Keratinocyte (primary cell): ENCODE measurements around the gene DSTN. TPM values are rescaled to one million over a fixed set of nuclear protein-coding genes. Genes with fewer than 3 reads are reported as not detected.

Source experiments
- DNase-seq: peaks from one replicate; pipeline ENCODE4 v3.0.0-alpha.2; 2011; ENCODE audit warnings: low read depth, missing footprints, low spot score
- FAIRE-seq: peaks from 2 replicates; lab custom pipeline; 2011; peaks lifted over from hg19 to GRCh38; lab: Jason Lieb, UNC
- H2AFZ ChIP-seq: 2 replicates; pipeline ENCODE4 v1.6.0; 2012; ENCODE audit warnings: low read length, control low read depth, inconsistent platforms; ENCODE audit not compliant: control insufficient read depth
- H3K27ac ChIP-seq: 2 replicates; pipeline ENCODE4 v1.5.1; 2011; ENCODE audit warnings: low read length; ENCODE audit not compliant: control insufficient read depth, insufficient read depth
- H3K27me3 ChIP-seq: 3 replicates; pipeline ENCODE4 v1.6.0; 2011; ENCODE audit warnings: low read length; ENCODE audit not compliant: control insufficient read depth, insufficient read depth; ENCODE audit errors: extremely low read depth
- H3K36me3 ChIP-seq, 2 experiments: 2 replicates in 1 of 2; 3 replicates in 1 of 2; pipeline ENCODE4 v1.5.1; 2011; ENCODE audit warnings: low read length in 2 of 2, mild to moderate bottlenecking in 1 of 2; ENCODE audit not compliant: control insufficient read depth in 2 of 2, insufficient read depth in 2 of 2; ENCODE audit errors: extremely low read depth in 1 of 2
- H3K4me1 ChIP-seq: 3 replicates; pipeline ENCODE4 v1.5.1; 2011; ENCODE audit warnings: low read length; ENCODE audit not compliant: control insufficient read depth, insufficient read depth; ENCODE audit errors: extremely low read depth
- H3K4me2 ChIP-seq: 3 replicates; pipeline ENCODE4 v1.6.0; 2011; ENCODE audit warnings: low read depth, low read length; ENCODE audit not compliant: control insufficient read depth, insufficient read depth; ENCODE audit errors: extremely low read depth
- H3K4me3 ChIP-seq, 3 experiments: fragments of 200-600 bp in 1 of 3; sonication (generic) in 1 of 3; 2 replicates in 2 of 3; 3 replicates in 1 of 3; pipeline ENCODE4 v1.5.1; 2011 to 2016; ENCODE audit warnings: low read length in 3 of 3, mild to moderate bottlenecking in 3 of 3, control low read depth in 2 of 3, inconsistent platforms in 1 of 3, low read depth in 1 of 3, mixed read lengths in 1 of 3, mixed run types in 1 of 3, moderate library complexity in 1 of 3; ENCODE audit not compliant: control insufficient read depth in 2 of 3, insufficient read depth in 2 of 3; ENCODE audit errors: extremely low read depth in 1 of 3
- H3K79me2 ChIP-seq: 2 replicates; pipeline ENCODE4 v1.6.0; 2012; ENCODE audit warnings: low read length; ENCODE audit not compliant: control insufficient read depth, insufficient read depth
- H3K9ac ChIP-seq: 3 replicates; pipeline ENCODE4 v1.6.0; 2011; ENCODE audit warnings: low read length; ENCODE audit not compliant: control insufficient read depth, insufficient read depth; ENCODE audit errors: extremely low read depth
- H3K9me1 ChIP-seq: 3 replicates; pipeline ENCODE4 v1.6.0; 2011; ENCODE audit warnings: low read length; ENCODE audit not compliant: control insufficient read depth, insufficient read depth; ENCODE audit errors: extremely low read depth
- H3K9me3 ChIP-seq: 2 replicates; pipeline ENCODE4 v1.5.1; 2012; ENCODE audit warnings: low read depth, low read length; ENCODE audit not compliant: control insufficient read depth
- H4K20me1 ChIP-seq: 3 replicates; pipeline ENCODE4 v1.6.0; 2011; ENCODE audit warnings: low read length; ENCODE audit not compliant: control insufficient read depth, insufficient read depth; ENCODE audit errors: extremely low read depth
- EZH2 ChIP-seq: IDR thresholded peaks from one replicate; pipeline ENCODE4 v1.6.1; 2012; ENCODE audit warnings: inconsistent platforms, mild to moderate bottlenecking, low read length, moderate library complexity
- dilution Hi-C: fragments of 300-500 bp; cut with MboI; formaldehyde crosslinking; loops from one replicate; pipeline ENCODE4 v1.7.0; 2020; ENCODE audit warnings: low sequenced_read_pairs; ENCODE audit not compliant: extremely low pct_ligation_motif_present
- polyA plus RNA-seq, 5 experiments: library from polyadenylated mRNA; depleted of rRNA in 3 of 5; stranded (reverse) in 3 of 5; stranded (forward) in 1 of 5; unstranded in 1 of 5; fragments of >200 nt; gene quantifications; 1 replicate in 1 of 5; 2 replicates in 3 of 5; 3 replicates in 1 of 5; pipeline versions ENCODE4 v1.2.1 to v1.2.3, GENCODE V29; 2011 to 2012; ENCODE audit warnings: missing spikeins in 2 of 5, low read depth in 1 of 5, low replicate concordance in 1 of 5
- TF ChIP-seq, protein P1 (sequence below), 3 experiments: IDR thresholded peaks in 1 of 3; conservative IDR thresholded peaks in 1 of 3; optimal IDR thresholded peaks in 1 of 3; 2 replicates in 2 of 3; 3 replicates in 1 of 3; pipeline versions ENCODE3 to v1.5.1; 2011; ENCODE audit warnings: low read length in 3 of 3, mild to moderate bottlenecking in 3 of 3, moderate library complexity in 2 of 3, control low read depth in 1 of 3, inconsistent platforms in 1 of 3; ENCODE audit not compliant: insufficient read depth in 2 of 3; ENCODE audit errors: extremely low read depth in 1 of 3

The DSTN gene
- polyA plus RNA-seq, 1 donor (not counting 4 experiments of a cell fraction or from before 2014, with no cell fraction given): 288 TPM

DNA sequence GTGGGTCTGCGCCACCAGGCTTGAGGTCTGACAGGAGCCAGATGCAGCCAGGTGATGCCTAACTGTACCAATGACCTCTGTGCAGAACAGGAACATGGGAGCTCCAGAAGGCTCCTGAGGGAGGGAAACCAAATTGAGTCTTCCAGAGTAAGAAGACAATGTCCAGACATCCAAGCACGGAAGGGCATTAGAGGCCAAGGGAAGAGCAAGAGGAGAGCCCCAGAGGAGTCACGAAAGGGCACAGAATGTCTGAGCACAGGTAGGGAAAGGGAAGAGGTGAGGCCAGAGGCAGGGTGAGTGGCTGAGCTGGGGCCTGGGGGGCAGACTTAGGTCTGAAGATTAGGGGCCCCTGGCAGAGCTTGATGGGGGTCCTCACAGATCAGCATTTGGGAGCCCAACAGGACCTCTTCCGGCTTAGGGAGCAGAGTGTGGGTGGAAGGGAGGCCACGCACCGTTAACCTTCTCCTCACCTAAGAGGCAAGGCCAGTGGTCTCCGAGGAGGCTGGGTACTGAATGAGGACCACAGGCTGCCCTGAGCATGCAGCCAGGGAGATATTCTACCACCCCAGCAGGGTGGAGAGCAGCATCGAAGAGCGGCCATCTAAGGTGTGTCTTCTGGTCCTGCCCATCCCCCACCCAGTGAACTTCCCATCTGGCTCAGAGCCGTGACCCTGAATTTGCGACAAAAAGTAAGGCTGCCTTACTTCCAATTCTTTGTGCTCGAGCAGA is 70.4 kb downstream of the DSTN start:
- DNase-seq (no peak), FAIRE-seq (no peak)
- H3K9ac ChIP-seq: no peak overlapping the region
- no peaks in the 10 kb centered on the region for H3K4me1 ChIP-seq
- TF ChIP-seq EZH2: no peak
- TF ChIP-seq, protein P1, sequence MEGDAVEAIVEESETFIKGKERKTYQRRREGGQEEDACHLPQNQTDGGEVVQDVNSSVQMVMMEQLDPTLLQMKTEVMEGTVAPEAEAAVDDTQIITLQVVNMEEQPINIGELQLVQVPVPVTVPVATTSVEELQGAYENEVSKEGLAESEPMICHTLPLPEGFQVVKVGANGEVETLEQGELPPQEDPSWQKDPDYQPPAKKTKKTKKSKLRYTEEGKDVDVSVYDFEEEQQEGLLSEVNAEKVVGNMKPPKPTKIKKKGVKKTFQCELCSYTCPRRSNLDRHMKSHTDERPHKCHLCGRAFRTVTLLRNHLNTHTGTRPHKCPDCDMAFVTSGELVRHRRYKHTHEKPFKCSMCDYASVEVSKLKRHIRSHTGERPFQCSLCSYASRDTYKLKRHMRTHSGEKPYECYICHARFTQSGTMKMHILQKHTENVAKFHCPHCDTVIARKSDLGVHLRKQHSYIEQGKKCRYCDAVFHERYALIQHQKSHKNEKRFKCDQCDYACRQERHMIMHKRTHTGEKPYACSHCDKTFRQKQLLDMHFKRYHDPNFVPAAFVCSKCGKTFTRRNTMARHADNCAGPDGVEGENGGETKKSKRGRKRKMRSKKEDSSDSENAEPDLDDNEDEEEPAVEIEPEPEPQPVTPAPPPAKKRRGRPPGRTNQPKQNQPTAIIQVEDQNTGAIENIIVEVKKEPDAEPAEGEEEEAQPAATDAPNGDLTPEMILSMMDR (optimal IDR thresholded peaks at IDR 0.05 in 1 of 3, IDR thresholded peaks at IDR 0.05 in 1 of 3, conservative IDR thresholded peaks at IDR 0.05 in 1 of 3; ENCODE audit: extremely low read depth in 1 of 3, insufficient read depth in 2 of 3, low read length in 3 of 3): no peak
- peaks cover 49 to 58% of the 10 kb centered on the region in 2 experiments for H3K36me3 ChIP-seq
- no peak overlapping the region for H3K4me2 ChIP-seq
- no peak overlapping the region for H3K4me3 ChIP-seq
- no peaks in the 10 kb centered on the region for H3K27me3 ChIP-seq
- peaks cover 2% of the 10 kb centered on the region for H3K9me1 ChIP-seq
- H3K9me3 ChIP-seq: no peaks in the 10 kb centered on the region
- peaks cover 6% of the 10 kb centered on the region for H4K20me1 ChIP-seq
- peaks cover 31% of the 10 kb centered on the region for H3K79me2 ChIP-seq
- dilution Hi-C loops: no loop called here
- no peak overlapping the region for H2AFZ ChIP-seq
- H3K27ac ChIP-seq: no peak overlapping the region

DNA sequence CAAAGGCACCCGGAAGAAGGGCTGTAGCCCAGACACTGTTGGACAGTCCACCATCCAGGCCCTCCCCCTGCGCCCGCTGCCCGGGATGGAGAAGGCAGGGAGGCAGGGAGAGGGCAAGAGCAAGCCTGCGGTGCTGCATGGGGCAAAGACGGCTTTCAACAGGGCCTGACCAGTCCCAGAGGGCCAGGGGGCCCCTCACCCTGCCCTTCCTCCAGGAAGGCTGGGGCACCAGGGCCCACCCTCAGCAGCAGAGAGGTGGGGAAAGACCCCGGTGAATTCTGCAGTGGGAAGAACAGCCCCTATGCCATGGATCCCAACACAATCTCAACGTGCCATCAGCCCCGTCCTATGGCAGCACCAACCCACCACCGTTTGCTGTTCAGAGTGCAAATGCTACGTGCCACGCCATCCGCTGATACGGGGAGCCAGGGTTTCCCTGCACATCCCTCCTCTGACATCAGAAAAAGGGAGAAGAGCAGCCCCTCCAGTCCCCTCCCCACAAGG is 71.1 kb downstream of the DSTN start:
- dilution Hi-C loops: no loop called here
- Histone ChIP-seq H3K27me3 (no peaks in the 10 kb centered on the region), H3K4me3 (no peak overlapping the region), H3K9ac (no peak overlapping the region), H3K9me1 (peaks cover 2% of the 10 kb centered on the region), H3K9me3 (no peaks in the 10 kb centered on the region), H3K4me1 (no peaks in the 10 kb centered on the region), H4K20me1 (peaks cover 6% of the 10 kb centered on the region), H2AFZ (no peak overlapping the region), H3K4me2 (no peak overlapping the region), H3K27ac (no peak overlapping the region), H3K36me3 (peaks cover 44 to 54% of the 10 kb centered on the region in 2 experiments), H3K79me2 (peaks cover 37% of the 10 kb centered on the region)
- no peak for FAIRE-seq
- no peak for DNase-seq
- no peak for TF ChIP-seq EZH2
